GM19193 (cell line): ENCODE results near the gene MAPK8IP3.

ENCODE experiments used
- POLR2A ChIP-seq: IDR thresholded peaks from 4 replicates; pipeline ENCODE4 v1.6.1; 2011; ENCODE audit not compliant: insufficient read depth, insufficient read length; ENCODE audit errors: extremely low read depth

Gene MAPK8IP3

DNA sequence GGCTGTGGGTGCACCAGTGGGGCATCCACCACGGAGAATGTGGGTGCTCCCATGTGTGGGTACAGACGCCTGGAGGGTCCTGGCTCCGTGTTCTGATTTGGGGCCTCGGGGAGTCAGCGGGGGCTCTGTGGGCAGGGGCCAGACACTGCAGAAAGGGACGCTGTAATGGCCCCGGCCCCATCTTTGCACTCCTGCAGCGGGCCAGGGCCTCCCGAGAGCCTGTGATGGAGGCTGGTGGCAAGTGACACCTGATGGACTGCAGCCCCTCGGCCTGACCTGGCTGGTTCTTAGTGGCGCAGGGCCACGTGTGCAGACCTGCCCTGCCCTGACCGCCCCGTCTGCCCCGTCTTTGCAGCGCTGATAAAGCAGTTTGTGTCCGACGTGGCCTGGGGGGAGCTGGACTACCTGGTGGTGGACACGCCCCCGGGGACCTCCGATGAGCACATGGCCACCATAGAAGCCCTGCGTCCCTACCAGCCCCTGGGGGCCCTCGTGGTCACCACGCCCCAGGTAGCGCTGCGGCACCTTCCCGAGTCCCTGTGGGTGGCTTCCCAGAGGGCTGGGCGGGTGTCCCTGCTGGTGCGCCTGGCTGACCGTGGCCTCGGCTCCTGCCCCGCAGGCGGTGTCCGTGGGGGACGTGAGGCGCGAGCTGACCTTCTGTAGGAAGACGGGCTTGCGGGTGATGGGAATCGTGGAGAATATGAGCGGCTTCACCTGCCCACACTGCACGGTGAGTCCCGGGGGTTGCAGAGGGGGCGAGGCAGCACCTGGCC is 81.5 kb downstream of the MAPK8IP3 start:
- TF ChIP-seq POLR2A: no peak

DNA sequence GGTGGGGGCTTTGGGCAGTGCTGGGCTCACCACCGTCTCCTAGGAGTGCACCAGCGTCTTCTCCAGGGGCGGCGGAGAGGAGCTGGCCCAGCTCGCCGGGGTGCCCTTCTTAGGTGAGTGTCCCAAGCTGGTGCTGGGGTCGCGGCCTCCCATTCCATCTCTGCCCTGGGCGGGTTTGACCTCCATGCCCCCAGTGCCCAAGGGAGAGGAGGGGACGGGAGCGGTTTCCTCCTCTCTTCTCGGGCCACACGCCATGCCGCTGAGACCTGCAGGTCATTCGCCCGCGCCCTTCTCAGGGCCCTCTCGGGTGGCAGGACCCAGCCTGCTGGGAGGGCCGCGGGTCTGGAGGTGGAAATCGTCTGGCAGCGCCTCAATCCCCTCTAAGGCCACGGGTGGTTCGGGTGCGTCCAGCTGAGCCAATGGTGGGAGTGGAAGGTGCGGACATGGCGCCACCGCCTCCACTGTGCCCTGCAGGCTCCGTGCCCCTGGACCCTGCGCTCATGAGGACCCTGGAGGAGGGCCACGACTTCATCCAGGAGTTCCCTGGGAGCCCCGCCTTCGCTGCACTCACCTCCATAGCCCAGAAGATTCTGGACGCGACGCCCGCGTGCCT is 82.2 kb downstream of the MAPK8IP3 start:
- TF ChIP-seq POLR2A: no peak

DNA sequence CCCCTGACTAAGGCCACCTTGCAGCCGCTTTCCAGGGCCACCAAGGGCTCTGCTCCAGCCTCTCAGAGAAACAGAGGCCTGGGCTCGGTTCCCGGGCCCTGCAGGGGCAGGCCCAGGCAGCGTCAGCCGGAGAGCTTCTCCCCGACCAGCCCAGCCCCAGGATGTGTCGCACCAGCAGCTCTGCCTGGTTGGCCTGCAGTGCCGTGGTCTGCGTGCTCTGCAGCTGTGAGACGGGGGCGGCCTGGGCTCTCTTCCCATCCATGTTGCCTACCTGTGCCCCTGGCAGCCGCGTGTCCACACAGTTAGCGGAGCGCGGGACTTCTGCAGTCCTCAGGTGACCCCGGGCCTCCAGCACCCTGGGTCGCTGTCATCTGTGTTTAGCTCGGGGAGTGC is 82.7 kb downstream of the MAPK8IP3 start:
- no peak for TF ChIP-seq POLR2A

DNA sequence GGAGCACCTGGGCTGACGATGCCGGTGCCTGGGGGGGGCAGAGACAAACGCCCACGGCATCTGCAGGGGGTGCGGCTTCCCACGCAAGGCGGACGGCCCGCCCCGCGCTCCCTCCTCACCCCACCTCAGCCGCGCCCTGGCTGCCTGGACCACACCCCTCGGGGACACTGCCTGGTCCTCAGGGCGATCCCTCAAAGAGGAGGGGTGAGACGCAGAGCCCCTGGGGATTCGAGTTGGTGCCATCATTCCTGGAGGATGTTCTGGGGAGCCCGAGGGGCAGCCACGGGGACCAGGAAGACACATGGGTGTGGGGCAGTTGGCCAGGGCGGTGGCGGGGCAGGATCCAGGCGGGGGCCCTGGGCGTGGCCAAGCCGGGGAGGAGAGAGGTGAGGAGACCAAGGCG is 83.6 kb downstream of the MAPK8IP3 start:
- TF ChIP-seq POLR2A: no peak

DNA sequence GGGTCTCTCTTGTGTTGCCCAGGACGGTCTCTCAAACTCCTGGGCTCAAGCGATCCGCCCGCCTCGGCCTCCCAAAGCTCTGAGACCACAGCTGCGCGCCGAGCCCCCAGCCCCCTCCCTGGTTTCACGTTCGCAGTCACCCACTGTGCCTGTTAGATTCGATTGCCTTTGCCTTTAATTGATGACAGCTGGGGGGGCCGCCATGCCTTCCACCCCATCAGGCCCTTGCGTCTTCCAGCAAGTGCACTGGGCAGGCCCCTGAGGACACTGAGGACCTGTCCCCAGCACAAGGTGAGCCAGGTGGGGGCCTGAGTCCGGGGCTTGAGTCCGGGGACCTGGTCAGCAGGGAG is 84.2 kb downstream of the MAPK8IP3 start:
- no peak for TF ChIP-seq POLR2A

DNA sequence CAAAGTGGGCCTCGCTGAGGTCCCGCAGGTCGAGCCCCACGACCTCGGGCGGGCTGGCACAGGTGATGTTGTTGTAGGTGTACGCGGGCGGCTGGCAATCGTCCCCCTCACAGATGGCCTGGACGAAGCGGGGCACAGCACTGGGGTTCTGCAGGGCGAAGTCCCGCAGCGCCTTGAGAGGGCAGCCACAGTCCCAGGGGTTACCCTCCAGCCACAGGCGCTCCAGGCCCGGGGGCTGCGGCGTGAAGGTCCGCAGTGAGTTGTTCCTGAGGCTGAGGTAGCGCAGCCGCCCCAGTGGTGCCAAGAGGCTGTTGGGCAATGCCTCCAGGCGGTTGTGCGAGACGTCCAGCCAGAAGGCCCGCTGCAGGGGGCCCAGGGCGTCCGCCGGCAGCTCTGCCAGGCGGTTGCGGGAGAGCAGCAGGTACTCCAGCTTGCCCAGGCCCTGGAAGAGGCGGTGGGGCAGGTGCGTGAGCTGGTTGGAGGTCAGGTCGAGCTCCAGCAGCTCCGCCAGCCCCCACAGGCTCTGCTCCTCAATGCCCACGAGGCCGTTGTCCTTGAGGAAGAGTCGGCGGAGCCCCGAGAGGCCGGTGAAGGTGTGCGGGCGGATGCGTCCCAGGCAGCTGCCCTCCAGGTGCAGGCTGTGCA is 84.7 kb downstream of the MAPK8IP3 start:
- no peak for TF ChIP-seq POLR2A

DNA sequence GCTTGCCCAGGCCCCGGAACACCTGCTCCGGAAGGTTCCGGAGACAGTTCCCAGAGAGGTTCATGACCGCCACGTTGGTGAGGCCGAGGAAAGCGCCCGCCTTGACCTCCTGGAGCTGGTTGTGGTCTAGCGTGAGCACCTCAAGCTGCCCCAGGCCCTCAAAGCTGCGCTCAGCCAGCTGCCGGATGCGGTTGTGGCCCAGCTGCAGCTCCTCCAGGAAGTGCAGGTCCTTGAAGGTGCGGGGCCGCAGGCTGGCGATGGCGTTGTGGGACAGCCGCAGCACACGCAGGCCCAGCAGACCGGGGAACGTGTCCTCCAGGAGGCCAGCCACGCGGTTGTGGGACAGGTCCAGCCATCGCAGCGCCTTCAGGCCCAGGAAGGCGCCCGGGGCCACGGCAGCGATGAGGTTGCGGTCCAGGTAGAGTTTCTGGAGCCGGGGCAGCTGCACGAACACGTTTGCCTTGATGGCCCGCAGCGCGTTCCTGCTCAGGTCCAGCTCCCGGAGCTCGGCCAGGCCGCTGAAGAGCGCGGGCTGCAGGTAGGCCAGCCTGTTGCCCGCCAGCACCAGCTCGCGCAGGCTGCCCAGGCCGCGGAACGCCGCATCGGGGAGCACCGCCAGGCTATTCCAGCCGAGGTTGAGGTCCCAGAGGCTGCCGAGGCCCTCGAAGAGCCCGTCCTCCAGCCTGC is 85.4 kb downstream of the MAPK8IP3 start:
- TF ChIP-seq POLR2A: no peak

DNA sequence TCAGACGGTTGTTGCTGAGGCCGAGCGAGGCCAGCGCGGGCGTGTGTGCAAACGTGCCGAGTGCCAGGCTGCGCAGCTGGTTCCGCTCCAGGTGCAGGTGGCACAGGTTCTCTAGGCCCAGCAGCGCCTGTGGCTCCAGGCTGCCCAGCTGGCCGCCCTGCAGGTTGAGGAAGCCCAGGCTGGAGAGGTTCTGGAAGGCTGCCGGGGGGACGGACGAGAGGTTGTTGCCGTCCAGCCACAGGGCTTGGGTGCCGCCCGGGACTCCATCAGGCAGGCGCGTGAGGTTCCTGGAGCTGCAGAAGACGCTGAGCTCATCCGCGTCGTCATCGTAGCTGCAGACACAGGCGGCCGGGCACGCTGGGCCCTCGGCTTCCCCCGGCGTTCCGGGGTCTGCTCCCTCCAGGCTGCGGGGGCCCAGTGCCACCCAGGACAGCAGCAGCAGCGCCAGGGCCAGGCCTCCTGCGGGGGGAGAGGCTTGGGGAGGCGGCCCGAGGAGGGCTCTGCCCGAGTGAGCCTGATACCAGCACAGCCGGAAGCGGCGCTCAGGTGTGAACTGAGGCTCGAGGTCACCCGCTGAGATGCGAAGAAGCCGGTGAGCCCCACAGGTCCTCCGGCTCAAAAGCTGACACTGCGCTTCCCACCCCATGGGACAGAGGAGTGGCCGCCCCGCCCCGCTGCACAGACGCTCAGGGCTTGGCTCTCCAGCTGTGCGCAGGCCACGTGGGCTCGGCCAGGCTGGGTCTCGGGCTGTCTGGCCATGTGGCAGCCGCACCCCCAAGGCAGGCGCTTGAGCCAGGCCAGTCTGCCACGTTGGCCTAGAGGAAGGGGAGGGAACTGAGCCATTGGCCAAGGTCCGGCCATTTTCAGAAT is 86.2 kb downstream of the MAPK8IP3 start:
- no peak for TF ChIP-seq POLR2A

DNA sequence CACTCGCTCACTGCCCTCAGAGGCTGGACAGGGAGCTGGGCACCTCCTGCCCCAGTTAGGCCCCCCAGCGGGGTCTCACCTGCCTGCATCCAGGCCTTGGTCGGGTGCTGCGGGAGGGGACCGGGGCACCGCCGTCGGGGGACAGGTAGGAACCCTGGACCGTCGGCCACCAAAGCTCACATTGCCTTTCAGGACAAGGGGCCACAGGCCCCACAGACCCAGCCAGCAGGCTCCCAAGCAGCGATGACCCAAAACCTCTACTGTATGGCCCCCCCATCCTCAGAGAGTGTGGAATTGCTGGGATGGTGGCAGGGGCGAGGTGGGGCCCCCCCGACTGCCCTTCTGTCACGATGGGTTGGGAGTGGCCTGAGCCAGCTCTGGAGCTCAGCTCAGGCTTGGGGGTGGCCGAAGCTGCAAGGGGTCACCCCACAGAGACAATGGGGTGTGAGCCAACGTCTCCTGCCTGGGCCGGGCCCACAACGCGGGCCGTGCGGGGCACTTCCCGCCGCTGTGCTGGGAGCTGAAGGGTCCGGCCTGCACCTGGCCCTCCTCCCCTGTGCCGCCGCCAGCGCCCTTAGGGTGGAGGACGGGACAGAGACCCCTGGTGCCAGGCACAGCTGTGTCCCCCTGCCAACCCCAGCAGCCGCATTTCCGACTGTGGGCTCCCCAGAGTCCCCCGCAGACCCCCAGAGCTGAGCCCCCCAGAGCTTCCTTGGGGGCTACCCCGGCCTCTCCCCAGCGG is 87.0 kb downstream of the MAPK8IP3 start:
- no peak for TF ChIP-seq POLR2A

DNA sequence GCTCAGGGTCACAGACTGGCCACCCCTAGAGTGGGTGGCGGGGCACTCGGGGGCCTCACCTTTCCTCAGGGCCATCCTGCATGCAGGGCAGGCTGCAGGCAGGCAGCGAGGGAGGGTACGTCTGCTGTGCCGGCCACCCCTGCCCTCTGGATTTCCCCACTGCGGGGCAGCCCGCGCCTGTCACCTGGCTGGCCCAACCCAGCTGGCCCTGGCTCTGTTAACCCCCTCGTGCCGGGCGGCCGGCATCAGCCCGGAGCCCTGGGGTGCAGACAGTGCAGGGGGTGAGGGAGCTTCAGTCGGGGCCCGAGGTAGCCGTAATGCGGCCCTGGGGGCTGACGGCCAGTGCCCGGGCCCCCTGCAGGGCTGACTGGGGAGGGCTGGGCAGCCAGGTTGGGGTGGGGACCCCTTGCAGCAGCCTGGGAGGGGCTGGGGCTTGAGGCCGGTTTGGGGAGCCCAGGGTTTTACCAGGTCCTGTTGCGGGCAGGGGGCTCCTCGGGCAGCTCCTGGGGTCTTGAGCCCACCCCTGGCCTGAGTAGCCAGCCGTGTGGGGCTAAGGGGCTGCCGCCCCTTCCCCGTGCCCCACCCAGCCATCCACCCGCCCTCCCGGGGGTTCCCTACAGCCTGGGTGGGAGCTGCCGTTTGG is 87.7 kb downstream of the MAPK8IP3 start, which contains the start of gene IGFALS:
Gene IGFALS, minus strand, starts transcription at position 128 of the 643 bp plus-strand sequence. Its CDS starts 53 bp downstream, at position 75.
- TF ChIP-seq POLR2A: no peak

DNA sequence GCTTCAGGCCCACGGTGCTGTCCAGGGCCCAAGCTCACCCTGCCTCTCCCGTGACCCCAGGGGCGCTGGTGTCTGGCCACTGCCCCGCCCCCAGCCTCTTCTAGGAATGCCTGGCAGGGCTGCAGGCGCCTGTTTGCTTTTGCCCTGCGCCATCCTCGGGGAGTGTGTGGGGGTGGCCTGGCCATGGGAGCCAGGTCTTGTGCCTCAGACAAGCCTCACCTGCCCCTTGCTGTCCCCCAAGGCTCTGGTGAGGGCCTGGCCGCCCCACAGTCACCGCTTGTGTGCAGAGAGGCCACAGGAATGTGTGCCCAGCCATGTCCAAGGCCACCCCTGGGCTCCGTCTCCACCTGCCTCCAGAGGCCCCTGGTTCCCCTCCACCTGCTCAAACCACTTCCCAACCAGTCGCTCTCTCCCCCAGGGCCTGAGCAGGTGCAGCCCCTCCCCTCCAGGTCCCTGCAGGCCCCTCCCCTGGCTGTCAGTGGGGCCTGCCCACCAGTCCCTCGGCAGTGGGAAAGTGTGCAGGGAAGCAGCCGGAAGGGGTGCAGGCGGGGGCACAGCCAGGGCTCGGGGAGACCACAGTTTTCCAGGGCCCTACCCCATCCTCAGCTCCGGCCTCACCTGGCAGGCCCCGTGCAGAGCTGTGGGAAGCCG is 88.4 kb downstream of the MAPK8IP3 start:
- TF ChIP-seq POLR2A: no peak

DNA sequence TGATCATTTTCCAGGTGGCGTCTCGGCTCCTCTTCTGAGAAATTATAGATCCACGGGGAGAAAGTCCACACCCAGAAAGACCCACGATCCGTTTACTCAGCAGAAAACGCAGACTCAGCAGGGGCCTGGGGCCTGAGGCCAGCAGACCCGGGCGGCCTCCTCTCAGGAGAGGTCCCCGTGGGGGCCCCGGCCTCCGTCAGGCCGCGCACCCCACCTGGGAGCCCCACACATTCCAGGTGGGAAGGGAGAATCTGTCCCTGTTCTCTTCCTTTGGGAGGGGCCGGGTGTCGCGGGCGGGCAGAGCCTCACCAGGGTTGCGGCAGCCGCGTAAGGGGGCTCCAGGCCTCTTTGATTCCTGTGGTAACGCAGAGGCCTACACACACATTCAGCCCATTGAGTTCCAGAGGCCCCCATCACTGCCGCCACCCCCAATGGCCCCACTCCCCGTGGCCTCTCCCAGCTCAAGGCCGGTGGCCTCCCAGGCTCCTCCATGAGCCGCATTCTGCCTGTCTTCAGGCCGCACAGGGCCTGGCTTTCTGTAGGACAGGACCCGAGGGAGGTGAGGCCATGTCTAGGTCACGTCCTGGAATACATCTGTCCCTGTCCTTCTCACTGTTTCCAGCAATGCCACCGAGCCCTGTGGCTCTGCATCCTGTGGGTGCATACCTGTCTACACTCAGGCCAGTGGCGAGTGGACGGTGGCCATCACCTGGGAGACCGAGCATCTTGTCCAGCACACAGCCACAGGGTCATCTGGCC is 89.1 kb downstream of the MAPK8IP3 start:
- no peak for TF ChIP-seq POLR2A

DNA sequence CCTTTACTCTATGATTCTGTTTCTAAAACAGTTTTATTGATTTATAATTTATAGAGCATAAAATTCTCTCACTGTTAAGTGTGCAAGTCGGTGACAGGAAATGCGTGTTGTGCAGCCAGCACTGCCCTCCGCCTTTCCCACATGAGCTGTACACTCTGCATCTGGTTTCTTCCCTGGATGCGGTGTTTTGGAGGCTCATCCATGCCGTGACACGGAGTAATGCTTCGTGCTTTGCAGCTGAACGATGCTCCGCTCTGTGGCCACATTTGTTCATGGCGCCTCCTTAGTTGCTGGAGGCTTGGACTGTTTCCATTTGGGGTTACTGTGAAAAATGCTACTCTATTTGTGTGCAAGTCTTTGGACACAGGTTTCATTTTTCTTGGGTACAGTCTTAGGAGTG is 94.7 kb downstream of the MAPK8IP3 start:
- TF ChIP-seq POLR2A: no peak

DNA sequence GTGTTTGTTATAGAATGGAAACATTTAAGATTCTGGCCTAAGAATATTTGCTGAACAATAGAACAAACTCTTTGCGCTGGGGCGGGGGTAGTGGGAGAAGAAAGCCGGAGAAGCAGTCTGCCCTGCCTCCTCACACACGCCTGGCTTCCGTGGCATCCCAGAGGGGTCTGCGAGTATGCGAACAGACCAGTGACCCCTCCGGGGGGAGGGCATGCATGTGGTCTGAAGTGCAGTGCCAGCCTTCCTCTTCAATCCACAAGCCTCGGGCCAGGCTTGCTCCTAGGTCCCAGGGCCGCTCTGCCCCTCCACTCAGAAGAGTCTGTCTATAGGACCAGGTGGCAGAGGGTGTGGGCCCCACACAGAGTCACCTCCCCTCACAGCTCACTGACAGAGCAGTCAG is 101.6 kb downstream of the MAPK8IP3 start:
- no peak for TF ChIP-seq POLR2A
